Astrocyte of the spinal cord (primary cell): ENCODE measurements around the gene RING1.

Source experiments
- DNase-seq: peaks from one replicate; pipeline ENCODE4 v3.0.0; 2011; ENCODE audit warnings: low read depth, low spot score
- H3K4me3 ChIP-seq: 2 replicates; pipeline ENCODE4 v1.5.1; 2011; ENCODE audit warnings: low read depth, mild to moderate bottlenecking, low read length, moderate library complexity
- CTCF ChIP-seq: IDR thresholded peaks from 2 replicates; pipeline ENCODE4 v1.5.1; 2012; ENCODE audit warnings: low read depth, mild to moderate bottlenecking, low read length, inconsistent platforms
- in situ Hi-C: cut with HindIII; loops from 2 replicates; pipeline ENCODE4 v1.10.0; 2017; ENCODE audit warnings: low sequenced_read_pairs

The RING1 gene

GRCh38 chr6:33178755-33179475 is 29.4 kb upstream of the RING1 start:
- TF ChIP-seq CTCF = no peak
- no peak overlapping the region for H3K4me3 ChIP-seq
- in situ Hi-C loops = no loop called here
- DNase-seq = no peak

- DNase-seq = no peak
- in situ Hi-C loops = no loop called here
- no peak overlapping the region for H3K4me3 ChIP-seq
- TF ChIP-seq CTCF = no peak
These were observed 27.2 kb upstream of the RING1 start for GRCh38 chr6:33181141-33181540.

- no peak for TF ChIP-seq CTCF
These were observed 25.1 kb upstream of the RING1 start for GRCh38 chr6:33183071-33183683.

GRCh38 chr6:33185190-33185589 is 23.1 kb upstream of the RING1 start:
- TF ChIP-seq CTCF = no peak
- in situ Hi-C loops = no loop called here
- DNase-seq = no peak
- H3K4me3 ChIP-seq = no peak overlapping the region

More at GRCh38 chr6:33183071-33183683, 25.1 kb upstream of the RING1 start:
- no peak for DNase-seq
- in situ Hi-C loops = no loop called here
- H3K4me3 ChIP-seq = no peak overlapping the region

GRCh38 chr6:33185654-33186187 is 22.6 kb upstream of the RING1 start:
- no peak overlapping the region for H3K4me3 ChIP-seq
- no peak for DNase-seq
- in situ Hi-C loops = no loop called here
- no peak for TF ChIP-seq CTCF

- no peak overlapping the region for H3K4me3 ChIP-seq
- DNase-seq = no peak
- in situ Hi-C loops = no loop called here
- TF ChIP-seq CTCF = no peak
These were observed 20.5 kb upstream of the RING1 start for GRCh38 chr6:33187809-33188208.
